T-helper 2 cell treated with Interferon-gamma antibody and Interleukin-4, amounts not matched to agents 5 μg/mL and 100 μg/mL, for 36 hours (primary cell): ENCODE measurements around the gene FCRLA.
"Not testable (repeated sequence)": the region's sequence is repeated elsewhere in the genome, so short reads cannot be mapped to it uniquely, and the experiment has no call there.

Experiments
- DNase-seq: peaks from one replicate; pipeline ENCODE4 v3.0.0; 2021; ENCODE audit warnings: low spot score
- H3K27ac Mint-ChIP-seq: one replicate; pipeline ENCODE4 v1.8.0; 2021; ENCODE audit warnings: mild to moderate bottlenecking, mixed read lengths
- H3K27me3 Mint-ChIP-seq: one replicate; pipeline ENCODE4 v1.8.0; 2021; ENCODE audit warnings: low read depth, mixed read lengths
- H3K36me3 Mint-ChIP-seq: one replicate; pipeline ENCODE4 v1.8.0; 2021; ENCODE audit warnings: low read depth, mixed read lengths
- H3K4me1 Mint-ChIP-seq: one replicate; pipeline ENCODE4 v1.8.0; 2021; ENCODE audit warnings: low read depth, mixed read lengths
- H3K4me3 Mint-ChIP-seq: one replicate; pipeline ENCODE4 v1.8.0; 2022; ENCODE audit warnings: mild to moderate bottlenecking, moderate library complexity, mixed read lengths
- H3K9me3 Mint-ChIP-seq: one replicate; pipeline ENCODE4 v1.8.0; 2021; ENCODE audit warnings: mixed read lengths

The FCRLA gene

GRCh38 chr1:161720956-161721737 lies 14.1 kb downstream of the FCRLA start, which contains the start of gene FCRLB:
Gene FCRLB, plus strand, starts transcription at chr1:161721544. Its CDS starts 1,129 bp downstream, at chr1:161722673.
- no peak for DNase-seq
- no peak within 1 kb of the TSS for H3K27ac Mint-ChIP-seq

GRCh38 chr1:161721738-161722343 lies 14.8 kb downstream of the FCRLA start:
- Mint-ChIP-seq H3K4me3 (no peak overlapping the region), H3K27me3 (peaks cover 65% of the 10 kb centered on the region)
- no peak for DNase-seq

More at GRCh38 chr1:161720956-161721737, 14.1 kb downstream of the FCRLA start, which contains the start of gene FCRLB:
- Mint-ChIP-seq H3K4me1 (peaks cover 23% of the 10 kb centered on the region), H3K27me3 (peaks cover 66% of the 10 kb centered on the region), H3K36me3 (no peaks in the 10 kb centered on the region), H3K9me3 (no peaks in the 10 kb centered on the region), H3K4me3 (no peak within 1 kb of the TSS)

GRCh38 chr1:161722406-161722805 lies 15.4 kb downstream of the FCRLA start:
- Mint-ChIP-seq H3K27ac (no peak overlapping the region), H3K36me3 (no peaks in the 10 kb centered on the region), H3K4me3 (no peak overlapping the region), H3K4me1 (peaks cover 24% of the 10 kb centered on the region), H3K9me3 (no peaks in the 10 kb centered on the region), H3K27me3 (peaks cover 59% of the 10 kb centered on the region)
- no peak for DNase-seq

More at GRCh38 chr1:161721738-161722343, 14.8 kb downstream of the FCRLA start:
- no peaks in the 10 kb centered on the region for H3K9me3 Mint-ChIP-seq
- no peak overlapping the region for H3K27ac Mint-ChIP-seq
- H3K4me1 Mint-ChIP-seq, result peaks cover 24% of the 10 kb centered on the region
- no peaks in the 10 kb centered on the region for H3K36me3 Mint-ChIP-seq

GRCh38 chr1:161723459-161724141 lies 16.6 kb downstream of the FCRLA start:
- no peaks in the 10 kb centered on the region for H3K9me3 Mint-ChIP-seq
- H3K4me3 Mint-ChIP-seq, result no peak overlapping the region
- H3K36me3 Mint-ChIP-seq, result no peaks in the 10 kb centered on the region
- H3K27me3 Mint-ChIP-seq, result peaks cover 61% of the 10 kb centered on the region
- H3K27ac Mint-ChIP-seq, result no peak overlapping the region
- peaks cover 32% of the 10 kb centered on the region for H3K4me1 Mint-ChIP-seq
- no peak for DNase-seq

- Mint-ChIP-seq H3K4me1 (peaks cover 42% of the 10 kb centered on the region), H3K27me3 (peaks cover 63% of the 10 kb centered on the region), H3K27ac (peak overlapping the region; percentile 81), H3K4me3 (peak overlapping the region; percentile 85)
- not testable (repeated sequence) for DNase-seq, H3K9me3 Mint-ChIP-seq, H3K36me3 Mint-ChIP-seq
Observed at GRCh38 chr1:161725258-161725907, 18.4 kb downstream of the FCRLA start.

GRCh38 chr1:161725908-161726472 lies 19.0 kb downstream of the FCRLA start:
- DNase-seq, result peak; percentile 23
- no peaks in the 10 kb centered on the region for H3K36me3 Mint-ChIP-seq
- H3K27me3 Mint-ChIP-seq, result peaks cover 59% of the 10 kb centered on the region
- no peaks in the 10 kb centered on the region for H3K9me3 Mint-ChIP-seq
- H3K27ac Mint-ChIP-seq, result peak overlapping the region; percentile 81
- peak overlapping the region; percentile 85 for H3K4me3 Mint-ChIP-seq
- H3K4me1 Mint-ChIP-seq, result peaks cover 44% of the 10 kb centered on the region

GRCh38 chr1:161726473-161727255 lies 19.6 kb downstream of the FCRLA start:
- no peaks in the 10 kb centered on the region for H3K9me3 Mint-ChIP-seq
- H3K27me3 Mint-ChIP-seq, result peaks cover 59% of the 10 kb centered on the region

GRCh38 chr1:161727256-161727924 lies 20.4 kb downstream of the FCRLA start:
- Mint-ChIP-seq H3K9me3 (no peaks in the 10 kb centered on the region), H3K27me3 (peaks cover 58% of the 10 kb centered on the region), H3K4me3 (peak overlapping the region; percentile 85), H3K27ac (peak overlapping the region; percentile 93), H3K36me3 (no peaks in the 10 kb centered on the region), H3K4me1 (peaks cover 41% of the 10 kb centered on the region)
- peak; percentile 54 for DNase-seq

More at GRCh38 chr1:161726473-161727255, 19.6 kb downstream of the FCRLA start:
- Mint-ChIP-seq H3K4me3 (peak overlapping the region; percentile 85), H3K4me1 (peaks cover 47% of the 10 kb centered on the region), H3K27ac (peak overlapping the region; percentile 81), H3K36me3 (no peaks in the 10 kb centered on the region)
- peak; percentile 52 for DNase-seq

GRCh38 chr1:161728376-161729226 lies 21.6 kb downstream of the FCRLA start:
- DNase-seq, result no peak
- H3K9me3 Mint-ChIP-seq, result no peaks in the 10 kb centered on the region
- H3K36me3 Mint-ChIP-seq, result no peaks in the 10 kb centered on the region
- H3K27me3 Mint-ChIP-seq, result peaks cover 60% of the 10 kb centered on the region
- H3K4me1 Mint-ChIP-seq, result peaks cover 41% of the 10 kb centered on the region
- peak overlapping the region; percentile 85 for H3K4me3 Mint-ChIP-seq
- no peak overlapping the region for H3K27ac Mint-ChIP-seq

- Mint-ChIP-seq H3K4me3 (peak overlapping the region; percentile 26), H3K36me3 (no peaks in the 10 kb centered on the region), H3K9me3 (no peaks in the 10 kb centered on the region), H3K4me1 (peaks cover 39% of the 10 kb centered on the region), H3K27ac (peak overlapping the region; percentile 47), H3K27me3 (peaks cover 57% of the 10 kb centered on the region)
- peak; percentile 64 for DNase-seq
Observed at GRCh38 chr1:161730050-161730564, 23.1 kb downstream of the FCRLA start.

- Mint-ChIP-seq H3K9me3 (no peaks in the 10 kb centered on the region), H3K27me3 (peaks cover 56% of the 10 kb centered on the region), H3K4me1 (peaks cover 35% of the 10 kb centered on the region), H3K4me3 (no peak overlapping the region), H3K36me3 (no peaks in the 10 kb centered on the region), H3K27ac (no peak overlapping the region)
- no peak for DNase-seq
Observed at GRCh38 chr1:161731241-161731640, 24.2 kb downstream of the FCRLA start.
